NOMO-1 treated with dmso at 0.1 percent for 144 hours (cell line): Measurements from ENCODE around the gene CNTNAP5.

ENCODE experiments used
- DNase-seq: peaks from one replicate; lab custom pipeline; 2025; ENCODE audit not compliant: unreplicated experiment; lab: John Stamatoyannopoulos, UW

CNTNAP5 gene

GRCh38 chr2:124664363-124664762, 639.3 kb downstream of the CNTNAP5 start:
- DNase-seq = no peak

- DNase-seq = no peak
Measured at GRCh38 chr2:124666976-124667375, 641.9 kb downstream of the CNTNAP5 start.

GRCh38 chr2:124668161-124668560, 643.1 kb downstream of the CNTNAP5 start:
- DNase-seq = no peak

GRCh38 chr2:124670187-124670586, 645.1 kb downstream of the CNTNAP5 start:
- DNase-seq = no peak

- no peak for DNase-seq
Measured at GRCh38 chr2:124678043-124678442, 653.0 kb downstream of the CNTNAP5 start.

GRCh38 chr2:124683536-124684428, 658.7 kb downstream of the CNTNAP5 start:
- no peak for DNase-seq

GRCh38 chr2:124689348-124689747, 664.3 kb downstream of the CNTNAP5 start:
- no peak for DNase-seq

GRCh38 chr2:124692216-124692615, 667.1 kb downstream of the CNTNAP5 start:
- no peak for DNase-seq

GRCh38 chr2:124692707-124693106, 667.6 kb downstream of the CNTNAP5 start:
- no peak for DNase-seq

- DNase-seq = no peak
Measured at GRCh38 chr2:124693156-124693555, 668.1 kb downstream of the CNTNAP5 start.

GRCh38 chr2:124698979-124699565, 674.0 kb downstream of the CNTNAP5 start:
- no peak for DNase-seq

GRCh38 chr2:124702777-124703176, 677.7 kb downstream of the CNTNAP5 start:
- no peak for DNase-seq

GRCh38 chr2:124704071-124704925, 679.2 kb downstream of the CNTNAP5 start:
- no peak for DNase-seq

GRCh38 chr2:124708661-124709060, 683.6 kb downstream of the CNTNAP5 start:
- no peak for DNase-seq

- DNase-seq = no peak
Measured at GRCh38 chr2:124713969-124714368, 688.9 kb downstream of the CNTNAP5 start.

GRCh38 chr2:124725187-124725586, 700.1 kb downstream of the CNTNAP5 start:
- DNase-seq = no peak

GRCh38 chr2:124740636-124741035, 715.5 kb downstream of the CNTNAP5 start:
- no peak for DNase-seq

GRCh38 chr2:124753842-124754241, 728.8 kb downstream of the CNTNAP5 start:
- DNase-seq = no peak

- DNase-seq = no peak
Measured at GRCh38 chr2:124755386-124755785, 730.3 kb downstream of the CNTNAP5 start.

GRCh38 chr2:124756048-124756447, 731.0 kb downstream of the CNTNAP5 start:
- no peak for DNase-seq

GRCh38 chr2:124762388-124762787, 737.3 kb downstream of the CNTNAP5 start:
- DNase-seq = no peak

GRCh38 chr2:124763611-124764010, 738.5 kb downstream of the CNTNAP5 start:
- no peak for DNase-seq
